Measurements from ENCODE around the gene CTSA.

GRCh38 chr20:45842169-45842812 is 48.8 kb upstream of the CTSA start:
- TF ChIP-seq CTCF (IDR thresholded peaks at IDR 0.05 in 8 of 11, conservative IDR thresholded peaks at IDR 0.05 in 3 of 11) (no peak), POLR2A (IDR thresholded peaks at IDR 0.05) (no peak), POLR2AphosphoS5 (IDR thresholded peaks at IDR 0.05) (no peak)
